GM12873 (cell line): Measurements from ENCODE around the gene MKI67.

Experiments
- CTCF ChIP-seq: IDR thresholded peaks from 2 replicates; pipeline ENCODE4 v1.5.1; 2012; ENCODE audit warnings: low read depth, mild to moderate bottlenecking, moderate library complexity, low read length, control low read depth; ENCODE audit not compliant: insufficient read depth; ENCODE audit errors: missing control alignments

Gene MKI67

GRCh38 chr10:128123846-128124245 is 2.4 kb downstream of the MKI67 start:
- no peak for TF ChIP-seq CTCF

GRCh38 chr10:128122931-128123330 is 3.3 kb downstream of the MKI67 start:
- TF ChIP-seq CTCF, result no peak

GRCh38 chr10:128121750-128122412 is 4.3 kb downstream of the MKI67 start:
- TF ChIP-seq CTCF, result no peak

DNA sequence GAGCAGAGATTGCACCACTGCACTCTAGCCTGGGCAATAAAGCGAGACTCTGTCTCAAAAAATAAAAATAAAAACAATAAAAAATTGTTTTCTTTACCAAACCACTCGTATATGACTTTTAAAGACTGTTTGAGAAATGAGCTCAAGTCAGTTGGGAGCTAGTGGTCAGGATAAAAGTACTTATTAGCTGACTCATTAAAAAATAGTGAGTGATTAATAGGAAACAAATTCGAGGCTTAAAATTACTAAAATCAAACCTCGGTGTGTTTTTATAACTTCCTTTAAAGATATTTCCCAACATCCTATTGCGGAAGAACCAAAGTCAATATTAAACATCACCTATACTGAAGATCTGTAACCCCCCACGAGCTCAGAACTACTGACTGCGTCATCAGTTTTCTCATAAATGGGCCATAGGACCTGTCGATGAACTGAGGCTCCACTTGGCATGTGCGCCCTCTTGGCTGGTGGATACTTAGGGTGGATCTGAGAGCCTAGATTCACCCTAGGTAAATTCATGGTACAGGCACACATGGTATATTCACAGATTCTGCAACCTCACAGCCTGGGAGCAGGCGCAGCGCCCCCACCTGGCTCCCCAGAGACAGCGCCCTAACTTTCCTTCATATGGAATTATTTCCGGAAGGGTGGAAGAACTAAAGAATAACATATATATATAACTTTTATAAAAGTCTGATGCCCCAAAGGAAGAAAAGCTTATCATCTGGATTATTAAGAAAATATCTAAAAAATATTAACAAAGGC is 9.2 kb downstream of the MKI67 start:
- TF ChIP-seq CTCF, result peak; percentile 30

GRCh38 chr10:128116187-128116586 is 10.0 kb downstream of the MKI67 start:
- TF ChIP-seq CTCF, result no peak

DNA sequence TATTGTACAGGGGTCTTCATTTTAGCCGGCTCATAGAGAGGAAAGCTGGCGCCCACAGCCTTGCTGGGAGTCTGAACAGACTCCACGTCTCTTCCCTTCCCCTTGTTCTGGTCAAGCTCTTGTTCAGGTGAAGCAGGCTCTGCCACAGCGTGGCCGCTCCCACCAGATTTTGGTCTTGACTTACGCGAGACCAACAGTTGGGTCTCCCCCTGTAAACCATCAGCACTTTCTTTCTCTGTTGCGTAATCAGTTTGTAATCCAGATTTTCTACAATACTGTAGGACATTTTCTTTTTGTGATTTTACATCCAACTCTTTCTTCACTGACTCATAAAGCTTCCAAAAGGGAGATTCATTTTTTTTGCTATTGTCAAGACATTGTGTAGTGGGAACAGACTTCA is 10.9 kb downstream of the MKI67 start:
- TF ChIP-seq CTCF, result no peak

GRCh38 chr10:128114901-128115300 is 11.3 kb downstream of the MKI67 start:
- TF ChIP-seq CTCF, result no peak
